ENCODE data around the gene ATP2B2.

ATP2B2 gene

DNA sequence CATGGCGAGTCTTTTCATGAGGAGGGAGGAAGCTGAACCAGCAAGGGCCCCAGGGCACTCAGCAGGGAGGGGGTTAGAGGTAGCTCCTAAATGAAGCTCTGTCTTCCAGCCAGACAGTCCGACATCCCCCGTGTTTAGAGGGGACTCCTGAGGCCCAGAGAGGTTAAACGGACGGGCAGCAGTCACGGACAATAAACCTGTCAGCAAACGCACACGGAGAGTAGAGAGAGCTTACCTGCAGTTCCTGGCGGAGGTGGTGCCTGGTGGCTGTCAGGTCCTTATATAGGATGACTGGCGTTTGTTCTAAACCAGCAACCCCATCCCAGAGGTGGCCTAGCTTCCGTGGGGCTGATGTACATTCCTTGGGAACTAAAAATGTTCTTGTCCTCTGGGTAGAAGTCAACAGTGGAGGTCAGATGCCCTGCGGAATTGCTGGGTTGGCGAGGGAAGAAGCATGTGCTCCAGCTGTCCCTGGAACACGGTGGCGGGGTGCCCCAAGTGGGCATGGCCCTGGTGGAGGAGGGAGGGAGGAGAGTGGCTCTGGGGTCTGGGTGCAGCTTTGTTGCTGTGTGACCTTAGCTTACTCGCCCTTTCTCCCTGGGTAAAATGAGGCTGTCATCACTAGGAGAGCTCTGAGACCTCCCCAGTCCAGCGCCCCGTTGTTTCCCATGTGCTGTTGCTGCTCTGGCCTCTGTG, 214.8 kb downstream of the ATP2B2 start:
- DNase-seq: no peak
- Histone ChIP-seq H4K20me1 (ENCODE audit: insufficient read depth, low read length) (no peaks in the 10 kb centered on the region), H3K79me2 (ENCODE audit: insufficient read depth, low read length) (no peaks in the 10 kb centered on the region), H3K4me2 (ENCODE audit: insufficient read depth, low read length) (no peak overlapping the region), H3K9ac (ENCODE audit: low read depth, low read length) (no peak overlapping the region), H3K4me1 (ENCODE audit: insufficient read depth, low read length) (no peaks in the 10 kb centered on the region), H3K36me3 (ENCODE audit: insufficient read depth, low read length) (peaks cover 30% of the 10 kb centered on the region; the same call in 1 of the 2 replicates), H3K27me3 (ENCODE audit: insufficient read depth, low read length, poor library complexity) (no peaks in the 10 kb centered on the region), H2AFZ (ENCODE audit: low read depth, low read length) (no peak overlapping the region), H3K27ac (ENCODE audit: low read length) (no peak overlapping the region), H3K4me3 (ENCODE audit: low read depth in 1 of 2, low read length in 2 of 2) (no peak overlapping the region), H3K9me3 (ENCODE audit: insufficient read depth, low read length, severe bottlenecking) (no peaks in the 10 kb centered on the region)
- TF ChIP-seq, protein P1, sequence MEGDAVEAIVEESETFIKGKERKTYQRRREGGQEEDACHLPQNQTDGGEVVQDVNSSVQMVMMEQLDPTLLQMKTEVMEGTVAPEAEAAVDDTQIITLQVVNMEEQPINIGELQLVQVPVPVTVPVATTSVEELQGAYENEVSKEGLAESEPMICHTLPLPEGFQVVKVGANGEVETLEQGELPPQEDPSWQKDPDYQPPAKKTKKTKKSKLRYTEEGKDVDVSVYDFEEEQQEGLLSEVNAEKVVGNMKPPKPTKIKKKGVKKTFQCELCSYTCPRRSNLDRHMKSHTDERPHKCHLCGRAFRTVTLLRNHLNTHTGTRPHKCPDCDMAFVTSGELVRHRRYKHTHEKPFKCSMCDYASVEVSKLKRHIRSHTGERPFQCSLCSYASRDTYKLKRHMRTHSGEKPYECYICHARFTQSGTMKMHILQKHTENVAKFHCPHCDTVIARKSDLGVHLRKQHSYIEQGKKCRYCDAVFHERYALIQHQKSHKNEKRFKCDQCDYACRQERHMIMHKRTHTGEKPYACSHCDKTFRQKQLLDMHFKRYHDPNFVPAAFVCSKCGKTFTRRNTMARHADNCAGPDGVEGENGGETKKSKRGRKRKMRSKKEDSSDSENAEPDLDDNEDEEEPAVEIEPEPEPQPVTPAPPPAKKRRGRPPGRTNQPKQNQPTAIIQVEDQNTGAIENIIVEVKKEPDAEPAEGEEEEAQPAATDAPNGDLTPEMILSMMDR (IDR thresholded peaks at IDR 0.05; ENCODE audit: borderline replicate concordance, extremely low read depth, low read length, poor library complexity, severe bottlenecking): no peak
- TF ChIP-seq EZH2 (IDR thresholded peaks at IDR 0.05; ENCODE audit: borderline replicate concordance, low read depth, low read length, severe bottlenecking): no peak
- no peak for ATAC-seq (ENCODE audit: insufficient read depth, low read depth)

DNA sequence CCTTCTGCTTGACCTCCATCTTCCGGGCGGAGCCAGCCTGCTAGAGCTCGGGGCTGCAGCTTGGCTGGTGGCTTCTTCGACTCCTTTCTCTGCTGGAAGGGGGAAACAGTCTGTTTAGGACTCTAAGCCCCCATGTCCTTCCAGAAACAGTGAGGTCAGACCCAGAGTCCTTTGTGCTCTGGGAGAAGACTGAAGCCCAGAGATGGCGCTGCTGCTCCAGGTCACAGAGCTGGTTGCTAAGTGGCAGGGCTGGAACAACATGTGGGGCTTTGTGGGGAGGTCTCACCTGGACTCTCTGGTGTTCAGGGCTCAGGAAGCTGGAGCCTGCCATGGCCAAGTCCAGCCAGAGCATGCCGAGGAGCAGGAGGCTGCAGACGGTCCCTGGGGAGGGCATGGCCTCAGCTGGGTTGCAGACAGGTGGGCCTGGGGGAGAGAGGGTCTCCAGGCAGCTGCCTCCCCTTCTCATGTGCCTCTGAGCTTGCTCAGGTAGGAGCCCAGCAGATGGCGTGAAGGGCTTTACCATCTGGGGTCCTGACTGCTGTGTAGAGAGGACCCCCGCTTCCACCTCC, 215.5 kb downstream of the ATP2B2 start:
- DNase-seq (no peak), ATAC-seq (ENCODE audit: insufficient read depth, low read depth) (no peak)
- peaks cover 34% of the 10 kb centered on the region; the same call in 1 of the 2 replicates for H3K36me3 ChIP-seq (ENCODE audit: insufficient read depth, low read length)
- H2AFZ ChIP-seq (ENCODE audit: low read depth, low read length): no peak overlapping the region
- H3K4me3 ChIP-seq (ENCODE audit: low read depth in 1 of 2, low read length in 2 of 2): no peak overlapping the region
- H3K27me3 ChIP-seq (ENCODE audit: insufficient read depth, low read length, poor library complexity): no peaks in the 10 kb centered on the region
- H3K79me2 ChIP-seq (ENCODE audit: insufficient read depth, low read length): no peaks in the 10 kb centered on the region
- H3K4me1 ChIP-seq (ENCODE audit: insufficient read depth, low read length): no peaks in the 10 kb centered on the region
- H3K9me3 ChIP-seq (ENCODE audit: insufficient read depth, low read length, severe bottlenecking): no peaks in the 10 kb centered on the region
- no peak overlapping the region for H3K27ac ChIP-seq (ENCODE audit: low read length)
- H3K4me2 ChIP-seq (ENCODE audit: insufficient read depth, low read length): no peak overlapping the region
- H4K20me1 ChIP-seq (ENCODE audit: insufficient read depth, low read length): 0 out of 2 replicates have a peak, but pooled peaks cover 5% of the 10 kb centered on the region
- no peak overlapping the region for H3K9ac ChIP-seq (ENCODE audit: low read depth, low read length)
- TF ChIP-seq, protein P1 (IDR thresholded peaks at IDR 0.05; ENCODE audit: borderline replicate concordance, extremely low read depth, low read length, poor library complexity, severe bottlenecking): no peak
- no peak for TF ChIP-seq EZH2 (IDR thresholded peaks at IDR 0.05; ENCODE audit: borderline replicate concordance, low read depth, low read length, severe bottlenecking)

DNA sequence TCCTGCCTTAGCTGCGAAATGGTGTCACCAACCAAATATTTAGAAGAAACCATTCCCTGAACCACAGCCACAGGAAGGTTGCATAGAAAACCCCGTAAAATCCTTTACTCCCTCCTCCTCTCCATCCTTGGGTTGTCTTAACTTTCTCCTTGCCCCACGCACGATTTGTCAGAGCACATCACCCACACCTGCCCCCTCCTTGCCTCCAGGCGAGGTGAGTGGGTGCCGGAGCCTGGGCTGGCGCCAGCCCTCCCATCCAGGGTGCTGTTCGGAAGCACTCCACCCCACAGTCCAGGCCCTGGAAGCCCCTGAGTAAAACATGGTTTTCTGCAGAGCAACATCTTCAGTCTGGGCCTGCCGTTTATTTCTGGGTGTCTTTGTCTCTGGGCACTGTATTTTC, 216.3 kb downstream of the ATP2B2 start:
- Histone ChIP-seq H3K36me3 (ENCODE audit: insufficient read depth, low read length) (peaks cover 39% of the 10 kb centered on the region; the same call in 1 of the 2 replicates), H2AFZ (ENCODE audit: low read depth, low read length) (no peak overlapping the region), H3K4me2 (ENCODE audit: insufficient read depth, low read length) (no peak overlapping the region), H3K27ac (ENCODE audit: low read length) (no peak overlapping the region), H3K27me3 (ENCODE audit: insufficient read depth, low read length, poor library complexity) (no peaks in the 10 kb centered on the region), H4K20me1 (ENCODE audit: insufficient read depth, low read length) (0 out of 2 replicates have a peak, but pooled peaks cover 5% of the 10 kb centered on the region), H3K4me3 (ENCODE audit: low read depth in 1 of 2, low read length in 2 of 2) (no peak overlapping the region), H3K79me2 (ENCODE audit: insufficient read depth, low read length) (no peaks in the 10 kb centered on the region), H3K4me1 (ENCODE audit: insufficient read depth, low read length) (no peaks in the 10 kb centered on the region), H3K9ac (ENCODE audit: low read depth, low read length) (no peak overlapping the region), H3K9me3 (ENCODE audit: insufficient read depth, low read length, severe bottlenecking) (no peaks in the 10 kb centered on the region)
- no peak for TF ChIP-seq EZH2 (IDR thresholded peaks at IDR 0.05; ENCODE audit: borderline replicate concordance, low read depth, low read length, severe bottlenecking)
- TF ChIP-seq, protein P1 (IDR thresholded peaks at IDR 0.05; ENCODE audit: borderline replicate concordance, extremely low read depth, low read length, poor library complexity, severe bottlenecking): no peak
- DNase-seq (no peak), ATAC-seq (ENCODE audit: insufficient read depth, low read depth) (no peak)
